ENCODE results near the gene WWOX.

Gene WWOX

GRCh38 chr16:78271981-78272380, 172.5 kb downstream of the WWOX start:
- DNase-seq (ENCODE audit: low read depth, low spot score), result no peak

DNA sequence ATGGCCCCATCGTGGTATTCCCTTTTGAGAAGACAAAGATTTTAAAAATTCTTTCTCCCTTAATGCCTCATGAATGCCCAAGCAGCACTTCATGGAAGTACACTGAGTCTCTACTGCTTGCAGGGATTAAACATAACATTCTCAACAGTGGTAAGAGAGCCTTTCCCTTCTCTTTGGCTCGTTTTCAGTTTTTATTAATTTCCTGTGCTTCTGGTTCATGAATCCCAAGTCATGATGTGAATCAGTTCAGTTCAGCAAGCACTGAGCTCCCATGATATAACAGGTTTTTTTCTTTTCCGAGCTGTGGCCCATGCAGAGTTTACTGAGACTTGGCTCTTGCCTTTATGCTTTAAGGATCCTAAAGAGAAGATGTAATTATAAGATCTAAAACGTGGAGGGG, 175.3 kb downstream of the WWOX start:
- DNase-seq (ENCODE audit: low read depth, low spot score), result no peak

- DNase-seq (ENCODE audit: low read depth, low spot score), result no peak
Observed at GRCh38 chr16:78275420-78275819, 176.0 kb downstream of the WWOX start.

GRCh38 chr16:78277321-78278055, 178.0 kb downstream of the WWOX start:
- no peak for DNase-seq (ENCODE audit: low read depth, low spot score)

DNA sequence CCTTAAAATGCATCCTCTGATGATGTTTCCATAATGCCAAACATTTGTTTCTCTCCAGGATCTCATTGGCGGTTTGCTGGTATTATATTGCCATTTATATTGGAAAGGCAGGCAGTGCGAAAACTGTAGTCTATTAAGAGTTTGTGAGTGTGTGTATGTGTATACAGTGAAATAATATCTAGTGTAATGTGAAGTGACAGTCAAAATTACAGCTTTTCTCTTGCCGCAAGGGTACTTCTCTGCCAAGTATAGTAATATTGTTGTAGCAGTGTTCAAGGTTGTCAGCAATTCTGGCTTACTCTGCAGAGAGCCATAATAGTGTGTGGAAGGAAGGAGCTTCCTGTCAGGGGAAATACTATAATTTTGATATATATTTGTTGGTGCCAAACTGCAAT, 178.6 kb downstream of the WWOX start:
- DNase-seq (ENCODE audit: low read depth, low spot score), result no peak

GRCh38 chr16:78281115-78281514, 181.7 kb downstream of the WWOX start:
- DNase-seq (ENCODE audit: low read depth, low spot score), result no peak

GRCh38 chr16:78283548-78284251, 184.2 kb downstream of the WWOX start:
- DNase-seq (ENCODE audit: low read depth, low spot score), result no peak

DNA sequence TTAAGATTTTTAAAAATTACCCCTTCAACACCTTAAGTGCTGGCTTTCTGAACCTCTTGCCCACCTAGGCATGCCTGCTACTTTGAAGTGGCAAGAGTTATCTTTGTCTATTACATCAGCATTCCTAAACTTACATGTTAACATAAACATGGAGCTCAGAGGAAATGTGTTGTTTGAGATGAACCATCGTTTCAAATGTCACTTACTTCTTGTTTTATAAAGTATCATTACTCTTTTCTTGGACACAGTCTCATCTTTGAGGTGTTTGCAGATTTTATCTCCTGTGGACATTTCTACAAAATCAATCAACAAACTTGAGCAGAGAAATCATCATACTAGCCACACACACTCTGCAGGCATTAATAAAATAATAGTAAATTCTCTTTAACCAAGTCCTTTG, 184.9 kb downstream of the WWOX start:
- no peak for DNase-seq (ENCODE audit: low read depth, low spot score)

- no peak for DNase-seq (ENCODE audit: low read depth, low spot score)
Observed at GRCh38 chr16:78284957-78285434, 185.5 kb downstream of the WWOX start.

DNA sequence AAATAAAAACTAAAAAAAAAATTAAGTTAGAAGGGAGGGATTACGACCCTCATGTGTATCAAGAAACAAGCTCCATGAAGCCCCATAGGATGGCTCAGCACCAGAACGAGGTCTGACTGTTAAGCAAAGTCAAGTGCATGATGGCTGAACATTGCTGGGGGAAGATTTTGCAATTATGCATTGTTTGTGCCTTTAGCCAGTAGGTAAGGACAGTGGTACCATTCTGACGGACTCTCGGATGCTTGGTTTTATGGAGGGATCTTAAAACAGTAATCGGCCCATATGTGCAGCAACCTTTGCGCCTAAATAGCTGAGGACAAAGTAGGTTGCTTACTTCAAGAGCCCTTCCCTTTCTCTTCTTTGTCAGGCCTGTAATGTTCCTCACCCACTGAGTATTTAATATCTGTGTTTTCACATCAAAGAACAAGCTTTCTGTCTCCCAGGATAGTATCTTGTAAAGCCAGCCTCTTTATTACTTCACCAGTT, 186.0 kb downstream of the WWOX start:
- DNase-seq (ENCODE audit: low read depth, low spot score), result no peak

DNA sequence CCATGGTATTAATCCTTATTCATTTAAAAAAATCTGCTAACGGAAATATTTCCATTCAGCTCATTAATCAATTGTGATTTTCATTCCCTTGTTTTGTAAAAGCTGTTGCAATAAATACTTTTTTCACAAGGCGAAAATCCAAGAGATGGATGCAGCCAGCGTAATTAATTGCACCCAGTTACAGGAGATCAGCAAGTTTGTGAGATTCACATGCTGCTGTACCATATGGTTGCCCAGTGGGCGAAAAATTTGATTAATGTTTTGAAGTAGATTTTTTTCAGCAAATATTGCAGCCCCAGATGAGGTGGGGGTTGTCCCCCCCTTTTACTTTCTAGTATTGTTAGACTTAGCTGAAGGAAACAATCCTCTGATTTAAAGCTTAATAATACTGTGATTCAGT, 186.6 kb downstream of the WWOX start:
- no peak for DNase-seq (ENCODE audit: low read depth, low spot score)

GRCh38 chr16:78288888-78289287, 189.4 kb downstream of the WWOX start:
- DNase-seq (ENCODE audit: low read depth, low spot score), result no peak

DNA sequence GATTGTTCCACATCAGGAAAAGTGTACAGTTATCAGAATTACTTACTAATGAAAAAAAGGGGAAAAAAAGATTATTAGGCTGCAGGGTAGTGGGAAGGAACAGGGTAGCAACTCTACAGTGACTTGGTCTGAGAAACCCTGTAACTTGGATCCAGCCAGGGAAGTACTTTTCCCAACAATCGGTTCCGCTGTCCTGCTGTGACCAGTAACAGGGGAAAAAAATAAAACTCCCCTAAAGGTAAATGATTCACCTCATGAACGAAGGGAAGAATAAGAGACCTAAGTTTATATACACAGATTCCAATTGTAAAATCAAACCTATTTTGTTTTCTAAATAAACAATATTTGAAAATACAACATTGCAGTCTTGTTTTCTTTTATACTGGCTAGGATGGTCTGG, 189.9 kb downstream of the WWOX start:
- DNase-seq (ENCODE audit: low read depth, low spot score), result no peak

- no peak for DNase-seq (ENCODE audit: low read depth, low spot score)
Observed at GRCh38 chr16:78289844-78290277, 190.4 kb downstream of the WWOX start.

DNA sequence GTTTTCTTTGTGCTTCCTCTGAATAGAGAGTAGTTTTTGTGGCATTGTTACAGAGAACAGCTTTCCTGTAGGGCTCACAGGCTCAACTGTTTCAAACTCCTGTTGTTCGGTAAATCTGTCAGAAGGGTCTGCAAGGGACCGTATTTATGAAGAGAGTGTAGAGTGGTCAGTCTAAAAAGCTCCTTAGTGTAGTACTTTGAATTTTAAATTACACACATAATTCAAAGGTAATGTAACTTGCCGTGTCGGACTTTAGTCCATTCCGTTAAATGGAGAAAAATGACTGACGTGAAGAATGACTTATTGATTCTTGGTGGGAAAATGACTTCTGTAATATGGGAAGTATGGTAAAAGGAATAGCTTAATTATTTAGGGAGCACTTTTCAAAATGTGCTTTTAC, 190.9 kb downstream of the WWOX start:
- no peak for DNase-seq (ENCODE audit: low read depth, low spot score)

DNA sequence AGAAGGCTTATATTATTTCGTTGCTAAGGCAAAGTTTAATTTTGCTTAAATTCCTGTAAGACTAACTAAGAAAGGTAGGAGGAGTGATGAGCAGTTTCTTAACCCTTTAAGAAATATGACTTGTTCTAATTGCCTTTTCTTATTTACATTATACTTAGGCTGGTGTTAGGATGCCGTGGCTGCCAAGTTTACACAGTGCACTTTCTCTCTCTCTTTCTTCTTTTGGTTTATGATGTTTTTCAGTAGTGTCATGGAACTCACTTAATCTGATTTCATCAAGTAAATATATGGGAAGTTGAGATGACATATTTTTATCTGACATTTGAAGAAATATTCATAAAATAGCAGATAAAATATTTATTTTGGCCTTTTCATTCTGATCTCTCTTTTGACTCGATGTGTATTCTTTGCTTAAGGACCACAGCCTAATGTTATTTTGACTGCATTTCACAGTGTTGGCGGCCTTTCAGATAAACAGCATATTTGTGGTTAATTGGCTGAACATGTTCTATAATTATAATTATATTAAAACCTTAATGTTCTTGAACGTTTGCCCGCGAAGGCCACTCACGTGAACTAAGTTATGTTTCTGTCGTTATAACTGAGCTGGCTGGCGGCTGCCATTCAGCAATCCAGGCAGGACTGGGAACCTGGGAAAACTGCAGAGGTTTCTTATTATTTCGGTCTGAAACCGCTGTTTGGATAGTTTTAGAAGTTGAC, 191.6 kb downstream of the WWOX start:
- no peak for DNase-seq (ENCODE audit: low read depth, low spot score)

DNA sequence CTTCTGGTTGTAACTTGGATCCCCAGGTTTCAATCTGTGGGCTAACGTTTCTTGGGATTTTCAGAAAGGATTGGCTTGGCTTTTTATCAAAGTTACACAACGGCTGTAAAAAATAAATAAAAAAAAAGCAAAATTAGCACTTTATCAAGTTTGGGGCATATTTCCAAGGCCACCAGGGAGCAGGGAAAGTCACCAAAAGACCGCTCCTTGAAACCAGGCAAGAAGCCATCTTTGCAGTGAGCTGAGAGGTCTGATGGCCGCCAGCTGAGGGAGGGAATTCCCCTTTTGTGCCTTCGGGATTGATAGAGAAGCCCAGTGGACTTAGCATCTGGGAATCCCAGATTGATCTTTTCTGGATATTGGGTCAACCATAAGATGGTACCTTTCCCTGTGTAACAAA, 192.2 kb downstream of the WWOX start:
- no peak for DNase-seq (ENCODE audit: low read depth, low spot score)

GRCh38 chr16:78292086-78292843, 192.8 kb downstream of the WWOX start:
- no peak for DNase-seq (ENCODE audit: low read depth, low spot score)

- DNase-seq (ENCODE audit: low read depth, low spot score), result no peak
Observed at GRCh38 chr16:78292844-78293380, 193.5 kb downstream of the WWOX start.

GRCh38 chr16:78294538-78295225, 195.2 kb downstream of the WWOX start:
- DNase-seq (ENCODE audit: low read depth, low spot score), result no peak

Data from brain pericyte (primary cell).